NCI-H2171 treated with DMSO at 0.1 percent for 48 hours (cell line): ENCODE measurements around the gene OVOL2.
A peak's percentile ranks its signal among the peaks of the same experiment; 100 is the strongest.
"Not testable (repeated sequence)": the region's sequence is repeated elsewhere in the genome, so short reads cannot be mapped to it uniquely, and the experiment has no call there.

Experiments used
- DNase-seq: peaks from one replicate; lab custom pipeline; 2025; lab: John Stamatoyannopoulos, UW

The OVOL2 gene

DNA sequence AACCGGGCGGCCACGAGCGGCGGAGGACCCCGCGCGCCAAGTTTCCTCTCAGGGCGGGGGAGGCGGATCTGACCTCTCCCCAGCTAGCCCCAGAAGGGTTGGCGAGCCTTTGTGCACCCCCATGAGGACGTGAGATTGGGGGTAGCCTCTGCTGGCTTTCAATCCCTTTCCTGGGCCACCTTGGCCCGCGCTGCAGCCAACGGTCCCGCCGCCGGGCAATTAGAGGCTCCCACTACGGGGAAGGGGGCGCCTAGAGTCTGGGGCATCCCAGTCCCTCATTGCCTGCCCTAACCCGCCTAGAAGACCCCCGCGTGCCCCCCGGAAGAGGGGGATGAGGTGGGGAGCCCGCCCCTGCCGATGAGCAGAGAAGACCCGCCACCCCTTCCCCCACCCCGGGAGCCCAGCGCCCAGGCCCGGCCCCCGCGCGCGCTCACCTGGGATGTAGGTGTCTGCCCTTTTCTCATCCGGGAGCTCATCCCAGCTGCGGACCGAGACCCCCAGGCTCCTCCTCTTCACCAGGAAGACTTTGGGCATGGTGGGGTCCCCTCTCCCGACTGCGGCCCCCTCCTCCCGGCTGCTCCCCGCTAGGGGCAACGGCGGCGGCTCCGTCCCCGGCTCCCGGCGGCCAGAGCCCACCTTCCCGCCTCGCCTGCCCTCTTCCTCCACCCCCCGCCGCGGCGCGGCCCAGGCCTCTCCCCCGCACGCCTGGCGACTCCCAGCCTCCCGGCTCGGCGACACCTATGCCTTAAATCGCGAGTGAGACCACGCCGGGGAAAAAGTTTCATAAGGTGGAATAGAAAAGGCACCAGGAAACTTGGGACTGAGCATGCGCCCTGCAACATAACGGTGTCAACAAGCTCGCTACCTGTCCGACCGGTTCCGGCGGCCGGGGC is at the start of gene OVOL2:
TSS of gene OVOL2 (minus strand) at position 816 of the 893 bp plus-strand sequence. CDS start at position 534, 282 bp downstream.
- DNase-seq: peak; percentile 55

DNA sequence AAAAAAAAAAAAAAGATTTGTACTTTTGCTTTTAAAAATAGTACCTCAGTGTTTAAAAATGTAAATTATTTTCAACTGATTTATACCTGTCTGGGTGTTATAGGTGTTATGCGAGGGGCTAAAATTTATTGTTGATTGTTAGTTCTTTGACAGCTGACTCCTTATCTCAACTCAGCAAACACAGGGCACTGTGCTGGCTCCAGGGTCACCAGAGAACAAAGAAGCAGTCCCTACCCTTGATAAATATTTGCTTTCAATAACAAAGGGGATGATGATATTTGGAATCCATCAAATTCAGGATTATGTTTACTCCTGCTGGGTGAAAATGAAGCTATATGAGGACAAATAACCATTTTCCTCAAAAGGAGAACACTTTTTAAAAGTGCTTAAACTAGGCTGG is 45.8 kb upstream of the OVOL2 start:
- no peak for DNase-seq

DNA sequence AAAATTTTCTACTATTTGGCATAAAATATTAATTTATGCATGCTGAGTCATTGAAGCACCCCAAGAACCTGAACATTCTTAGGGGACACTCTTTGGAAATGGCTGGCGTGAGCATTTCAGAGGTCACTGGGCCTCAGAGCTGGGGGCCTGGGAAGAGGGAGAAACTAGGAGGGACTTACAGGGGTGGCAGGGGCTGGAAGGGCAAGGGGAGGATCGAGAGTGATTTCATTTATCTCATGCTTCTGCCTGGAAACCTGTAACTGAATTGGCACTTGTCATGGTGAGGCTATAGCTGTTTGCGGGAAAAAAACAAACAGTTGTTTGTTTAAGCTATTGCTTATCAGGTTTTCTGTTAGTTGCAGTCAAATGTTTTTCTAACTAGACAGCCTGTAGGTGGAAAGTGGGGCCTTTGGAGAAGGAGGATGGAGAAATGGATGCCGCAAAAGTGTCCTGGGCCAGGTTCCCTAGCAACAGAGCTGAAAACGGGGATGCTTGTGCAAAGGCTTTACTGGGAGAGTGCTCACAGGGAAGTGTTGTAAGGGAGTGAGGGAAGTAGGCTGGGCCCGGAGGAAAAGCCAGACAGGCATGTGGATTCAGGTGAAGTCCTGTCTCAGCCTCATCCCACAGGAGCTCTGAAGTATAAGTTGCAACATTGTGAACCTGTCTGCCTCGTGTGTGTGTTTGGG is 43.6 kb upstream of the OVOL2 start:
- DNase-seq: no peak

DNA sequence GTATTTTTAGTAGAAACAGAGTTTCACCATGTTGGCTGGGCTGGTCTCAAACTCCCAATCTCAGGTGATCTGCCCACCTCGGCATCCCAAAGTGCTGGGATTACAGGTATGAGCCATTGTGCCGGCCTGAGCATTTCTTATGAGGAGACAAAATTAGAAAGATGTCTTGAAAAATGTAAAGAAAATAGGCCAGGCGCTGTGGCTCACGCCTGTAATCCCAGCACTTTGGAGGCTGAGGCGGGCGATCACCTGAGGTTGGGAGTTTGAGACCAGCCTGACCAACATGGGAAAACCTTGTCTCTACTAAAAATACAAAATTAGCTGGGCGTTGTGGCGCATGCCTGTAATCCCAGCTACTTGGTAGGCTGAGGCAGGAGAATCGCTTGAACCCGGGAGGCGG is 42.9 kb upstream of the OVOL2 start:
- not testable (repeated sequence) for DNase-seq

DNA sequence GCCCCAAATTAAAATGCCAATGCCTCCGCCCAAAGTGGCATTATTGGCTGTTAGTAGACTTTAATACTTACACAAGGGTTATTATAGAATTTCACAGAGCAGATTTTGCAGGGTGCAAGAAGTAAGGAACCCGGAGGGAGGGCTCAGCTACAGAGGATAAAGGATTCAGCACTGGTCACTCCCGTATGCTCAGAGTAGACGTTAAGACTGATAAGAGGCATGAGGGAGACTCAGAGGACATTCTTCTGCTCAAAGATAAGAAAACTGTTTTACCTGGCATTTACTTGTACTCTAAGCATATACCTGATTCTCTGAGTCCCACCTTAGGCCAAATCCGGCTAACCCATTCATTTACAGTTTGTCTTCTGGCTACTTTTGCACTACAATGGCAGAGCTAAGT is 36.5 kb upstream of the OVOL2 start:
- DNase-seq: no peak

DNA sequence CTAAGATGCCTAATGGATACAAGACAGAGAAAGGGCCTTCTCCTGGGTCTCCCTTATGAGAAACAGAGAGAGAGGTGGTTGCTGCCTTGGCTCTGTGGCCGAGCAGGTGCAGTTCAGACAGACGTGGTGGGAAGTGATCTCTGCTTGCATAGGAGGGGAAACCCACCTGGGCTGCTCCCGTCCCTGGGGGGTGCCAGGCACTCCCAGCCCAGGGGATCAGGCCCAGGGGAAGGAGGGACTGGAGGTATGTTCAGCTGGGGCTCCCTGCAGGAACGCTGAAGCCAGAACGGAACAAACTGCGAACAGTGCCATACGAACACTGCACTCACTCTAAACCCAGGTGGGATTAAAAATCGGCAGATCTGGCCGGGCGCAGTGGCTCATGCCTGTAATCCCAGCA is 35.7 kb upstream of the OVOL2 start:
- no peak for DNase-seq

DNA sequence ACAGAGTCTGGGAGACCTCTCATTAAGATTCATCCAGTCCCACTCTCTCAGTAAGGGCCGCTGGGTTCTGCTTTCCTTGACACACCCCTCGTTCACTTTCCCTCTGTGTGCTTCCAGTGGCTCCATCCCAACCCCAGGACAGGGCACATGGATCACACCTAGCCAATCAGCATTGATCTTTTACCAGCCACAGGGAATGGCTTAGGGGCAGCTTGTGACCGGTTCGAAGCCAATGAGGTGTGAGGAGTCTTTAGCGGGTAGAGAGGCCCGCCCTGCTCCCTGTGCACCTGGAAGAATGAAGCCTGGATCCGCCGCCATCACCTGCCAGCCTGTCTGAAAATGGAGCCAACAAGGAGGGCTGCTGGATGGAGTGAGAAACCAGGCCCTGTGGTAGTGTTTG is 35.2 kb upstream of the OVOL2 start:
- no peak for DNase-seq

DNA sequence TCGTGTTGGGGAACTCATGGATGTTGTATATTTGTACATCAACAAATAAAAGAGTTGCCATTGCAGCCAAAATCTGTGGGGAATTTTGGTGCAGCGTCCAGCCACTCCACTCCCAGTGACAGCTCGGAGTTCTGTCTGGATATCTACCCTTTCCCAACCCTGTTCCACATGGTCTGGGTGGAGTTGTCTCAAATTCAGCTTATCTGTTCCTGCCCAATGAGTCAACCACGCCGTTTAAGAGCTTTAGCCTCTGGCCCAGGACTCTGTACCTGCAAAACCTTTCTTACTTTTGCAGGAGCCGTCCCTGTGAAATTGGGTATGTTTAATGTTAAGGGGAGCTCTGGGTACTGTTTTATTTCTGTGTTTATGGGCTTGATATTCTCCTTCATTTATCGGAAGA is 33.9 kb upstream of the OVOL2 start:
- no peak for DNase-seq

DNA sequence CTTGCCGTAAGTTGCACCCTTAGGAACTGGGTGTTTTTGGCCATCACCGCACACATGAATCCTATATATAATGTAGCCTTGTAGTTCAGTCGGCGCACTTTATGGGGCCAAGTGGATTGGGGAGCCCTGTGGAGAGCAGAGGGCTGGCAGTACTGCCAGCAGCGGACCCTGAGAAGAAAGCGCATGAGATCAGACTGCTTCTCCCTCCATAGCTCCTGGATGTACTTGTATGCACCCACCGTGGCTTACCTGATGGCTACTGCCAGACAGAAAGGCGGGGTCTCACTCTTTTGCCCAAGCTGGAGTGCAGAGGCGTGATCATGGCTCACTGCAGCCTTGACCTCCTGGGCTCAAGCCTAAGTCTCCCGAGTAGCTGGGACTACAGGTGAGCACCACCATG is 32.8 kb upstream of the OVOL2 start:
- no peak for DNase-seq

DNA sequence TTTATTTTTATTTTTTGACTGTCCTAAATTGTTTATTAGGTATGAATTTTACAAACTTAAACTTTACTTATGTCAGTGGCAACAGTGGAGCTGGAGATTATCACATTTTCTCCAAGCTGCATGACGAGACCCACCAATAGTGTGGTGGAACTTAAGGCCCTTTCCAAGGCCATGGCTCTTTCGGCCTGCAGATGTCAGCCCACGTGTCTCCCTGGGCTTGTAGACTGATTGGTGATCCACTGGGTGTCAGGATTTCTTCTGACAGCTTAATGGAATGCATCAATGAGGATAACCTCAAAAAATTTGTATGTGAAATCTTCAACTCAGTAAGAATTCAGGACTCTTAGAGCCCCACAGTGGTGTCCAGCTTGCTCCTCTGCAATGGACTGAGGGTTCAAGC is 32.3 kb upstream of the OVOL2 start:
- DNase-seq: no peak

DNA sequence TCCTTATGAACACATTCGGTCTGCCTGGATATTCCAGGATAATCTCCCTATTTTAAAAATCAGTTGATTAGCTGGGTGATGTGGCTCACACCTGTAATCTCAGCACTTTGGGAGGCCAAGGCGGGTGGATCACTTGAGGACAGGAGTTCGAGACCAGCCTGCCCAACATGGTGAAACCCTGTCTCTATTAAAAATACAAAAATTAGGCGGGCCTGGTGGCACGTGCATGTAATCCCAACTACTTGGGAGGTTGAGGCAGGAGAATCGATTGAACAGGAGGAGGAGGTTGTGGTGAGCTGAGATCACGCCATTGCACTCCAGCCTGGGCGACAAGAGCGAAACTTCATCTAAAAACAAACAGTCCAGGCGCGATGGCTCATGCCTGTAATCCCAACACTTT is 31.1 kb upstream of the OVOL2 start:
- not testable (repeated sequence) for DNase-seq

DNA sequence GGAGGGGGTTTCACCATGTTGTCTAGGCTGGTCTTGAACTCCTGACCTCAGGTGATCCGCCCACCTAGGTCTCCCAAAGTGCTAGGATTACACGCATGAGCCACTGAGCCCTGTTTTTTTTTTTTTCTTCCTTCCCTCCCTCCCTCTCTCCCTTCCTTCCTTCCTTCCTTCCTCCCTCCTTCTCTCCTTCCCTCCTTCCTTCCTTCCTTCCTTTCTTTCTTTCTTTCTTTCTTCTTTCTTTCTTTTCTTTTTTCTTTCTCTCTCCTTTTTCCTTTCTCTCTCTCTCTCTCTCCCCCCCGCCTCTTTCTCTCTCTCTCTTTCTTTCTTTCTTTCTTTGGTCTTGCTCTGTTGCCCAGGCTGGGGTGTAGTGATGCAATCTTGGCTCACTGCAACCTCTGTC is 30.6 kb upstream of the OVOL2 start:
- DNase-seq: not testable (repeated sequence)

DNA sequence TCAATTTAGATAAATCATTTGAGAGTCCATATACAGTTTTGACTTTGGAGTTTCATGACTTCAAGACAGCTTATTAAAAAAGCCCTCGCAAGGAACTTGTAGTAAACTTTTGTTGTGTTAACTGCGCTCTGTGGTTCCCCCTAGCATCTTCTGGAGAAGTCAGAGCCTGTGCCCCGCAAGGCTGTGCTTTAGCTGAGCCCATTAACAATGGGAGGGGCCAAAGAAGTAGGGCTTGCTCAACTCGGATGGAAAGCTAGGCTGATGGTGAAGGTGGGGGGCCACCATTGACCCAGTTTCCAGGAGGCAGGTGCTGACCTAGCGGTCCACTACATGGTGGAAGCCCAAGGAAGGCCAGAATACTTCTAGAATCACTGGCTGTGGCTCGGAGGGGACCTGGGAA is 29.3 kb upstream of the OVOL2 start:
- no peak for DNase-seq

DNA sequence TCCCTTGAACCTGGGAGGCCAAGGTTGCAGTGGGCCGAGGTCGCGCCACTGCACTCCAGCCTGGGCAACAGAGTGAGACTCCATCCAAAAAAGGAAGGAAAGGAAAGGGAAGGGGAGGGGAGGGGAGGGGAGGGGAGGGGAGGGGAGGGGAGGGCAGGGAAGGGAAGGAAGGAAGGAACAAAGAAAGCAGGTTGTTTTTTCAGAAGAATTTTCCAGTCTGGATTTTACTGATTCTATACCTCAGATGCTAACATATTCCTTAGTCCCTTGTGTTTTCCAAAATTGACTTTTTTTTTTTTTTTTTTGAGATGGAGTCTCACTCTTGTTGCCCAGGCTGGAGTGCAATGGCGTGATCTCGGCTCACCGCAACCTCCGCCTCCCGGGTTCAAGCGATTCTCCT is 23.1 kb upstream of the OVOL2 start:
- DNase-seq: not testable (repeated sequence)

DNA sequence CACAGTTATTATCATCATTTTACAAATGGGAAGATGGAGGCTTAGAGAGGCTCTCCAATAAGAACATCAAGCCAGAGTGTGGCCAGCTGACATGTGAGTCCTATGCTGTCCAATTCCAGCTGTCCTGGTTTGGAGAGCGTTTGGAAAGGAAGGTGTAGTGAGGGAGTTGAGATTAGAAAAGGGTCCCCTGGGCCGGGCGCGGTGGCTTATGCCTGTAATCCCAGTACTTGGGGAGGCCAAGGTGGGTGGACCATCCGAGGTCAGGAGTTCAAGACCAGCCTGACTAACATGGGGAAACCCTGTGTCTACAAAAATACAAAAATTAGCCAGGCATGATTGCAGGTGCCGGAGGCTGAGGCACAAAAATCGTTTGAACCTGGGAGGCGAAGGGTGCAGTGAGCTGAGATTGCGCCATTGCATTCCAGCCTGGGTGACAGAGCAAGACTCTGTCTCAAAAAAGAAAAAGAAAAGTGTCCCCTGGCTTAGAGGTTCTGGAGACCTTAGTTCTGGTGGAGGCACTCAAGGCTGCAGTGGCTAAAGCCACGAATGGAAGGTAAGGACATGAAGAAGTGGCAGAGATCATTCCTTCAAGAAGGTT is 22.1 kb upstream of the OVOL2 start:
- DNase-seq: no peak

DNA sequence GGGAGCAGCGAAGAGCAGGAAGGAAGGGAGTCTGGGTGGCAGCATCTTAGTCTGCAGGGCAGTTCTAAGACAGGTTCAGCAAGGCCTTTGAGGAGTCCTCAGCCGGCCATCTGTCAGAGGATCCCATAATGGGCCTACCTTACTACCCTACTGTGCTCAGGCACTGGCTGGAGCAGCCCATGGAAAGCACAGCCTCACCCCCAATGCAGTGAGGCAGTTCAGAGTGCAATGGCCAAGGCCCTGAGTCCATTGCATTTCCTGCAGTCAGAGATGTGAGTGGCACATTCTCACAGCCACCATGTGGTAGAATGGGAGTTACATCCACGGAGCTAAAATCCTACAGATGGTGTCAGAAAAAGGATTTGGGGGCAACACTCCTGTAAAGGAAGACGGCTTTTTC is 19.4 kb upstream of the OVOL2 start:
- no peak for DNase-seq

DNA sequence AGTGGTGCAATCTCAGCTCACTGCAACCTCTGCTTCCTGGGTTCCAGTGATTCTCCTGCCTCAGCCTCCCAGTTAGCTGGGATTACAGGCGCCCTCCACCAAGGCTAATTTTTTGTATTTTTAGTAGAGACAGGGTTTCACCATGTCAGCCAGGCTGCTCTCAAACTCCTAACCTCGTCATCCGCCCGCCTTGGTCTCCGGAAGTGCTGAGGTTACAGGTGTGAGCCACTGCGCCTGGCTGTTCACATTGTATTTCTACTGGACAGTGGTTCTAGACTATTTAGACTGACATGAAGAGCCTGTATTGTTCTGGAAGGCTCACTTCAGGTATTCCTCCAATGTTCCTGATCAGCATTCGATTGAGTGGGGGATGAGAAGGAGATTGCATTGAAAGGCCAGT is 14.8 kb upstream of the OVOL2 start:
- no peak for DNase-seq

DNA sequence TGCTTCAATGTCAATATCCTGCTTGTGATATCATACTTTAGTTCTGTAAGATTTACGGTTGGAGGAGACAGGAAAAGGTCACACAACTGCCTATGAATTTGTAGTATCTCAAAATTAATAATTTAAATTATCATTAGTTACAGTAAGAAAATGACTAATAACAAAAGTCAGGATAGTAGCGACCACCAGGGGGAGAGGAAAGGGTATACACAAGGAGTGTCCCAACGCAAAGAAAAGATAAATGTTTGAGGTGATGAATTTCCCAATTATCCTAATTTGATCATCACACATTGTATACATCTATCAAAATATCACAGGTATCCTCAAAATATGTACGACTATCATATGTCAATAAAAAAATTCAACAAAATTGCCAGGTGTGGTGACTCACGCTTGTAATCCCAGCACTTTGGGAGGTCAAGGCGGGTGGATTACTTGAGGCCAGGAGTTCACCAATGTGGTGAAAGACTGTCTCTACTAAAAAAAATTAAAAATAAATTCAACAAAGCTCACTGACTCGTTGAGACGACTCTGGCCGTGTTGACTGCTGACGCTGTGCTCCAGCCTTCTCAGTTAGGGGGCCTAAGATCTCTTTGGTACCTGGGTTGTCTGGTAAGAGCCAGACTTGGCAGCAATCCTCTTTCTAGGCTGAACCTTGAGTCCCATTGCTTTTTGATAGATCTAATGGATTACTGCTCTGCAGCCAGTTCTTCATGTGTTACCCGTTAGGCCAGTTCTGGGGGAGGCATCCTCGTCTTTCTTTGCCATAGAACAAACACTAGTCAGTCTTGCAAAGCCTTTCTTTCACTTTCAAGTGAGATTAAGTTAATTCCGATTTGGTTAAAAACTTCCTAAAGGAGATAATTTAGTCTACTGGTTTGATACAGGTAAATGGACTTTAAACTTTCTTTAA is 9.0 kb upstream of the OVOL2 start:
- no peak for DNase-seq

DNA sequence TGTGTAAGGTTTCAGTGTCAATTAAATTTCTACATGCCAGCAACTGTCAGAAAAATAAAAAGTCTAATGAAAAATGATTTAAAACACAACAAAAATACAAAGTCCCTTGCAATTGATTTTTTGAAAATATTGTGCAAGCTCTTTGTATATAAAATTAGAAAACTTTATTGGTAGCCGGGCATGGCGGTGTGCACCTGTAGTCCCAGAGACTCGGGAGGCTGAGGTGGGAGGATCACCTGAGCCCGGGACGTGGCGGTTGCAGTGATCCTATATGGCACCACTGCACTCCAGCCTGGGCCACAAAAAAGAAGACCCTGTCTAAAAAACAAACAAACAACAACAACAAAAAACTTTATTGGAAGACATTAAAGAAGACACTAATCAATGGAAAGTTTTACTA is 6.0 kb upstream of the OVOL2 start:
- DNase-seq: no peak

DNA sequence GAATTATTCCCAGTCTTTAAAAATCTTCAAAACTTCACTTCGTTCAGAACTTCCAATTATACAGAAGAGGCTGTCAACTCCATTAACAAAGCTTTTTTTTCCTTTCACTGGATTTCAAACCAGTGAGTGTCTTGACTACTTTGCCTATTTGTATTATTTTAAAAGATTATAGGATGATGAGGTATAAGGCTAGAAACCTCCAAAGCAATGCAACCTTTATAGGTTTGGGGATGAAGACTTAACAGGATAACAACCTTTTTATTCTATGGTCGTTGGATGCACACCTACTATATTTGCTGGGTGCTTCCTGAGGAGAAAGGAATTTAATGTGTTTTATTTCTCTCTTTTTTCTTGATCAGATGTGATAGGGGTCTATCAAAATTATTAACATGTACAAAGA is 1.9 kb upstream of the OVOL2 start:
- no peak for DNase-seq

DNA sequence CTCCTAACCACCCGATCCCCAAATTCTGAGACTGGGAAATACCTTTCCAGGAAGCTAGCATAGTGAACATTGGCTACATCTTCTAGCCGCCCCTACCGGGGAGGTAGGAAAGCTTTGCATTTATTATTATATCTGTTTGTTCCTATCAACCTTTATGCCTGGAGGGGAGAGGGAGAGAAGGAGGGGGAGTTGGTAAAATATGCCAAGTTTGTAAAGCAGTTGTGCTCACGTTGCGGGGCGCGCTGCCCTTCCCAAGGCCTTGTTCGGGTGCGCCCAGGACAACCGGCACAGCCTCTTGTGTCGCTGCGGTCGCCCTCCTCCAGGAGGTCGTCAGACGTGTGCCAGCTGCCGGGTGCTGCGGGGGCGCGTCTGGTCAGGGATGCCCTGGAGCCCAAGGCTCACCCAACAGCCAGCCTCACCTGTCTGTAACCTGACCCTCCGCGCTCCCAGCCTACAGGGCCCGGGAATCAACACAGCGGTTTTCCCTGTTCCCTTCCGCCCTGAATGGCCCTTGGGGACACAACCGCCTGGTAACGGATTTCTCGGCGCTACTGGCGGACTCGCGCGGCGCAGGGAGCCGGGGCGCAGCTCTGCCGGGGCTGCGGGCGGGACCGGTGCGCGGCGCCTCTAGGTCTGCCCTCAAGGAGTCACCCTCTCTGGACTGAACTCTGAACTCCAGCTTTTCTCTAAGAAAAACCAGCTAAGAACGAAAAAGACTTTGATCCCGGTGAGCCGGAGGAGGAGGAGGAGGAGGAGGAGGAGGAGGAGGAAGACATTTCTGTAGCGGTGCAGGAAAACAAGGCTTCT is 1.1 kb upstream of the OVOL2 start:
- DNase-seq: peak; percentile 92
